Medulla oblongata (tissue), 1 donor: ENCODE data around the gene GRM4.

ENCODE experiments used
- DNase-seq: peaks from one replicate; pipeline ENCODE4 v3.0.0-alpha.2; 2015; ENCODE audit errors: extremely low spot score

Gene GRM4

GRCh38 chr6:34064675-34065074 lies 81.2 kb downstream of the GRM4 start:
- DNase-seq, result no peak

DNA sequence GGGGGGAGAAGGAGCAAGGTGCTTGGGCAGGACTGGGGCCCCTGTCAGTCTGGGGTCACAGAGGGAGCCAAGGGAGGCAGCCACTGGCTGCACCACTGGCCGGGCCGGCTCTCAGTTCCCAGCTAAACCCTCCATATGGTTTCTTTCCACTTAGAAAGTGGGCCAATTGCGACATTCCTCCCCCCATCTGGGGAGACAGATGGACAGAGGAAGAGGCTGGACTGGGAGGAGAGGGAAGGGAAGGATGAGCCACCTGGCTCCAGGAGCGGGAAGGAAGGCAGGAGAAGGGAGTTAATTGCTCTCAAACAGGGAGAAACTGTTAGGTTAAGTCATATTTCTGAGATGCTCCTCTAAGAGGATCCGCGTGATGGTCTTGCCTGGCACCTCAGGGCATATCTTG lies 82.2 kb downstream of the GRM4 start:
- no peak for DNase-seq

DNA sequence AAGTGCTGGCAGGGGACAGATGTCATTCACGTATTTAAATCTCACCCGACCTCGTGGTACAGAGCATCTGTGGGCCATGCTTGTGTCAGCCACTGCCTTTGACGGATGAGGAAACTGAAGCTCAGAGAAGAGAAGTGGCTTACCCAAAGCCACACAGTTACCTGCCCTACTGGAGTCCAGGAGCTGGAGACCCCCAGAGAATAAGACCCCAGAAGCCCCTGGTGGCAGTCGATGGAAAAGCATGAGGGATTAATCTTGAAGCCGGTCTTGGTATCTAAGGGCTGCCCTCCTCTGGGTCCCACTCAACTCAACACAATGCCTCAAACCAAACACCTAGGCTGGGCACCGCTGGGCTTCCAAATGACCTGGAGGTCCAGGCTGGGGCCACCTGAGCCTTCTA lies 83.1 kb downstream of the GRM4 start:
- DNase-seq, result no peak

DNA sequence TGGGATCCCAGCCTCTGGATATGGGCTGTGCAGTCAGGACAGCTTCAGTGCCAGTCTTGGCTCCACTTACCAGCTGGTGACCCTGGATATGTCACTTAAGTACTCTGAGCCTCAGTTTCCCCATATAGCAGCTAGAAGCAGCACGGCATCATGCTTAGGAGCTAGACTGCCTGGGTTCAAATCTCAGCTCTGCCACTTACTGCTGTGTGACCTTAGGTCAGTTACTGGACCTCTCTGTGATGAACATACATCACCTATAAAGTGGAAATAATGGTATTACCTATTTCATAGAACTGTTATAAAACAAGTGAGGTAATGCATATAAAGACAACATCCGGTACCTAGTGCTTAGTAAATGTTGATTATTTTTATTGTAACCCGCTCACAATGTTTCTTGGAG lies 83.7 kb downstream of the GRM4 start:
- DNase-seq, result no peak

GRCh38 chr6:34061348-34061747 lies 84.5 kb downstream of the GRM4 start:
- DNase-seq, result no peak

GRCh38 chr6:34059914-34060313 lies 86.0 kb downstream of the GRM4 start:
- no peak for DNase-seq

GRCh38 chr6:34059136-34059731 lies 86.7 kb downstream of the GRM4 start:
- DNase-seq, result no peak

GRCh38 chr6:34057790-34058189 lies 88.1 kb downstream of the GRM4 start:
- DNase-seq, result no peak

- no peak for DNase-seq
These were observed 88.7 kb downstream of the GRM4 start for GRCh38 chr6:34057191-34057590.

- no peak for DNase-seq
These were observed 89.4 kb downstream of the GRM4 start for GRCh38 chr6:34056305-34057108.

- peak; percentile 56 for DNase-seq
These were observed 90.5 kb downstream of the GRM4 start for GRCh38 chr6:34055223-34055933.

DNA sequence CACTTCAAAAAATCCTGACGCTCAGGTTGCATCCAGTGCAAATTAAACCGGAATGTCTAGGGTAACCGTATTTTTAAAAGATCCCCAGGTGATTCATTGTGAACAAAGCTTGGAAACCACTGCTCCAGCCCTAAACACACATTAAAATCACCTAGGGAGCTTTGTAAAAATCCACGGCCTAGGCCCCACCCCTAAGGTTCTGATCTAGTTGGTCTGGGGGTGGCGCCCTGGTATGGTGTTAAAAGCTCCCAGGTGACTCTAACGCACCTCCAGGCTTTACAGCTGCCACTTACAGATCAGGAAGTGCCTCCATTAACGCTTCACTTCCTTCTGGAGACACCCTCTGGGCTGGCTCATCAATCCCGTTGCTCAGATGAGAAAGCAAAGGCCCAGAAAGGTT lies 92.2 kb downstream of the GRM4 start:
- DNase-seq, result no peak

DNA sequence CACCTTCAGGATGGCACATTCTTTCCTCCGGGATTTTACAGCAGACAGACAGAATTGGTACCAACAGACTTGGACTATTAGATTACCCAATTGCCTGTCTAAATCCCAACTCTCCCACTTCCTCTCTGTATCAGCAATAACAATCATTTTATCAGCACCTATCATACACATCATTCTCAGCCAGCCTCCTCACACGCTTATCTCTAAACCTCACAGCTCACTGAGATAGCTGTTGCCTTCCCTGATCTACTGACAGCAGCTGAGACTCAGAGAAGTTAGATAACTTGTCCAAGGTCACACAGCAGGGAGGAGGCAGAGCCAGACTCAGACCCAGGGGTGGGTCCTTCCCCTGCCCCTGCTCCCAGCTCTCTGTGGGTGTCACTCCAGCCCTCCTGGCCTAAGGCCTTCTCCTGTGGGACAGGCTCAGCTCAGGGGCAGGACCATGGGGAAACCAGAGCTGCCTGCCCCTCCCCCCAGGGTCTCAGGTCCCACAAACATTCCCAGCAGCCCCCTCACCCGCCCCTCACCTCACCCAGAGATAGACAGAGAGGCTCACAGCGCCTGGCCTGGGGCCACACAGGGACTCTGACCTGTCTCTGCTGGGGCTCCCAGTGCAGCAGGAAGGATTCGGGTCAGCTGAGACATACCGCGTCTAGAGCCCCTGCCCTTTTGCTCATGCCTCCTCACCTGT lies 92.8 kb downstream of the GRM4 start:
- no peak for DNase-seq

DNA sequence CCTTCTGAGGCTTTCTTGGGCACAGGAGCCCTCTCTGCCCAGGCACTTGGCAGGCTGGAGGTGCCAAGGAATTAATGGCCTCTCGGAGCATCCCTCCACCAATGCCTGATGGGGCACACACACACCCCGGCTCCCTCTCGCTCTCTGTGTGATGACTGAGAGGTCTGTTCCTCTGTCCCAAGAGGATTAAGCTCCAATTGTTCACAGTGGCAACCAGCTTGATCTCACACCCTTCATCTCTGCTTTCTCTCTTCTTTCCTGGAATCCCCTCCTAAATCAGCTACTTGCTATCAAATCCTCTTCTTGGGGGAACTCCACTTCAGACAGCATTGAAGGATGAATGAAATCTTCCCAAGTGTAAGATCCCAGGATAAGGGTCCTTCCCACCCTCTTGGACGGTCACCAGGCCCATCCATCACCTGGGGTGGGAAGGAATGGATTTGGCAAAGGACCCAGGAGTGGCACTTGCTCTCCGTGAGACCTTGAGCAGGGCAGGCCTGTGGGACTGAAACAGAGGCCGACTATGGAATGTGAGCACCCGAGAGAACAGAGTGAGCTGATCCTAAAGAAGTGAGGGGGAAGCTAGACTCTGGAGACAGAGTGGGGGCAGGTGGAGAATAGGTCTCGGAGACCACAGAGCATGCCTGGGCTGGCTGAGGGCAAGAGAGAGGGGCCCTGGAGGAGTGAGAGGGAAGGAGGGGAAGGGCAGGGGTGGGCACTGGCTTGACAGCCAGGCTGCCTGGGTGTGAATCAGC lies 93.6 kb downstream of the GRM4 start:
- DNase-seq, result no peak

- DNase-seq, result no peak
These were observed 94.5 kb downstream of the GRM4 start for GRCh38 chr6:34051331-34051919.

GRCh38 chr6:34050691-34051090 lies 95.2 kb downstream of the GRM4 start:
- no peak for DNase-seq

GRCh38 chr6:34049395-34050342 lies 96.2 kb downstream of the GRM4 start:
- no peak for DNase-seq

DNA sequence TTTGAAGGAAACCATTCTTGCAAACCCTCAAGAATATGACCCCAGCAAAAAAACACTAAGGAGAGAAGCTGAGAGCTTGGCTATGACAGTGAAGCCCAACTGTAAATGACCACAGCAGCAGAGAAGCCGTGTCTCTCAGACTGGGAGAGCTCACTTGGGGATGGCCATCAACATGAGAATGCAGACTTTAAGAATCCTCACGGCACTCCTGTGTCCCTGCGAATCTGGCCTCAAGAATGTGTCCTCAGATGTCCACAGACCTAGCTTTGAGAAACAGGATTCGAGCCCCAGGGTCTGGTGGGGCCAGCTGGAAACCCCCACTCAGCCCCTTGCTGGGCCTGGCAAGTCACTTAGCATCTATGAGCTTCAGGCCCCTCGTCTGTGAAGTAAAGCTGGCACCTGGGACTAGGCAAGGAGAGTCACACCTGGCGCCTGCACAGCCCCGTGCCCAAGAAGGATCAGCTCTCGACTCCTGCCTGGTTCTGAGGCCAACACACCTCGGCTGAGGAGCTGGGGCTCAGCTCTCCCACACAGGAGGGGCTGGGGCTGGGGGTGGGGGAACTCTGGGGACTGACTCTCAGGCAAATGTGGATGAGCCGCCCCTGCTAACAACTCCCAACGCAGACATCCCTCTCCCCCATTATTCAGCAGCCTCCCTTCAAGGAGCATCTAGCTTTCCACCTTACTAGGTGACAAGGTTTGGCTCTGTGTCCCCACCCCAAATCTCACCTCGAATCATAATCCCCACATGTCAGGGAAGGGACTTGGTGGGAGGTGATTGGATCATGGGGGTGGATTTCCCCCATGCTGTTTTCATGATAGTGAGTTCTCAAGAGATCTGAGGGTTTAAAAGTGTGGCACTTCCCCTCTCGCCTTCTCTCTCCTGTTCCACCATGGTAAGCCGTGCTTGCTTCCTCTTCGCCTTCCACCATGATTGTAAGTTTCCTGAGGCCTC lies 97.7 kb downstream of the GRM4 start:
- no peak for DNase-seq

GRCh38 chr6:34046617-34047016 lies 99.3 kb downstream of the GRM4 start:
- DNase-seq, result no peak
